ENCODE measurements around the gene RMI1. TPM values are rescaled to one million over a fixed set of nuclear protein-coding genes. Genes with fewer than 3 reads are reported as not detected.

RMI1 gene
- 8.3 and 9.2 TPM in 2 replicates for polyA plus RNA-seq

DNA sequence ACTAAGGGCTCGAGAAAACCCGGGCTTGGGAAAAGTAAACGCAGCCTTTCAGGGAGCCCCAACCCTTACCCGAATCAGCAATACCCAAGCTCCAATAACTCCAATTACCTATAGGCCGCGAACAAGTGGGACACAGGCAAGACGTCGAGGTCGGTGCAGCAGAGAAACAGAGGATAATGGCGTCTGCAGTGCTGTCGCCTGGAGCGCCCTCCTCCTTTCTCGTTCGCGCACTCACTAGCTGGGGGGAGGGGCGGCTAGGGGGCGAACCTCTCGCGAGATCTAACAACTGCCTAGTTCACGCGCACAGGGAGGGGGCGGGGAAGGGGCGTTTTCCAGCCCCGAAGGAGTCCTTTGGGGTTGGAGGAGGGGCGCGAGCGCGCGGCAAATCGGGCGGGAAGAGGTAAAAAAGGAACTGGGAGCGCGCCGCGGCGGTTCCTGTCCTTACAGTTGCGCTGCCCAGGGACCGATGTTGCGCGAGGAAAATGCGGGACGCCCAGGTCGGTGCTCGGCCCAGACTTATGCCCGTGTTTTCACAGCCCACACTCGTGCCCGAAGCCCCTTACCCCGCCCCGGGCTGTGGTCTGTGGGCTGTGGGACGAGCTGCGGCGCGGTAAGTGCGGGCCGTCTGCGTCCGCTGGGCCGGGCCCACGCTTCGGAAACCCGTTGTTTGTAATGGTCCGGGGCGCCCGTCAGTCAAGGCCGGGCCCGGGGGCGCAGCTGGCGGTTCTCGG lies at the start of gene RMI1:
RMI1 (plus strand) TSS at position 411 of the 731 bp plus-strand sequence. CDS start 20,182 bp downstream, outside the sequence.

DNA sequence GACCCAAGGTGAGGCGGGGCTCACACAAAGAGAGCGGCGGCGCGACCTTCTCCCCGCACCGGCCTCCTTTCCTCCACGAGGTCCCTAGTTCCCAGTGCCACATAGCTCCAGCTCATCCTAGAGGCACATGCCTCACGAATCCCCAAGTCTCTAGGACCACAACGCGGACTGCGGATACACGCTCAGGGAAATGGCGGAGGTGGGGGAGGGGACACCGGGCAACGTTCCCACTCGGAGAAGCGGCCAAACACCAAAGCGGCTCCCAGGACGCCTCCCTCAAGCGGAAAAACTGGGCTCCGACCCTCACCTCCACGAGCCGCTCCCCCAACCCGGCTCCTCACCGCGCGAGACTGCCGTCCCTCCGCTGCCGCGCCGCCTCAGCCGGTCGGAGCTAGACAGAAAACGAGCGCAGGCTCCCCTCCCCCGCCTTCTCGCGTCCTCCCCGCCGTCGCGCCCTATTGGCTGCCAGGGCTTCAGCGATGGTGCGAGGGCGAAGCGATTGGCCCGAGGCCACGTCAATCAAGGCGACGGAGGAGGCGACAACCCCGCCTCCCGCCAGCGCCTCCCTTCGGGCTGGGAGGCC lies 702 bp upstream of the RMI1 start, which contains the start of gene HNRNPK:
HNRNPK (minus strand) TSS at position 404 of the 583 bp plus-strand sequence. CDS start 1,963 bp downstream, outside the sequence.

Other genes starting within 250 kb of the RMI1 start
- 6.0 and 12.4 TPM in 2 replicates for gene GKAP1, start 163.0 kb upstream of the RMI1 start, polyA plus RNA-seq
- gene KIF27, start 59.4 kb upstream of the RMI1 start, polyA plus RNA-seq, result 5.7 and 9.6 TPM in 2 replicates
- 99.5 and 119 TPM in 2 replicates for gene HNRNPK, start 590 bp upstream of the RMI1 start, polyA plus RNA-seq

Measured in Purkinje cell (primary cell).